Activated CD4-positive, alpha-beta memory T cell treated with anti-CD3 and anti-CD28 coated beads for 36 hours (primary cell): ENCODE measurements around the gene NME9. TPM values are rescaled to one million over a fixed set of nuclear protein-coding genes. Genes with fewer than 3 reads are reported as not detected.
"Not testable (repeated sequence)": the region's sequence is repeated elsewhere in the genome, so short reads cannot be mapped to it uniquely, and the experiment has no call there.

Source experiments
- CTCF ChIA-PET: fragments of 350-600 bp; sonication (Branson Sonifier 250); formaldehyde crosslinking; loops from one replicate; lab custom pipeline; 2021; ENCODE audit warnings: antibody characterized with exemption, inconsistent platforms; lab: Charles Lee
- POLR2A ChIA-PET: fragments of 350-600 bp; sonication (Branson Sonifier 250); formaldehyde crosslinking; loops from one replicate; lab custom pipeline; 2021; ENCODE audit warnings: antibody characterized with exemption; lab: Charles Lee
- DNase-seq: peaks from one replicate; pipeline ENCODE4 v3.0.0-alpha.2; 2020
- H3K27ac Mint-ChIP-seq: one replicate; pipeline ENCODE4 v1.8.0; 2021; ENCODE audit warnings: mixed read lengths
- H3K27me3 Mint-ChIP-seq: one replicate; pipeline ENCODE4 v1.8.0; 2021; ENCODE audit warnings: mixed read lengths
- H3K36me3 Mint-ChIP-seq: one replicate; pipeline ENCODE4 v1.8.0; 2021; ENCODE audit warnings: mixed read lengths
- H3K4me1 Mint-ChIP-seq: one replicate; pipeline ENCODE4 v1.8.0; 2021; ENCODE audit warnings: low read depth, mixed read lengths
- H3K4me3 Mint-ChIP-seq: one replicate; pipeline ENCODE4 v1.8.0; 2021; ENCODE audit warnings: mild to moderate bottlenecking, mixed read lengths
- H3K9me3 Mint-ChIP-seq: one replicate; pipeline ENCODE4 v1.8.0; 2021; ENCODE audit warnings: mixed read lengths
- intact Hi-C: fragments of 100-400 bp; cut with micrococcal nuclease; formaldehyde crosslinking; loops from one replicate; pipeline ENCODE4 v1.15.1; 2023
- total RNA-seq, 2 experiments: library from RNA; stranded (reverse); gene quantifications; one replicate each; pipeline ENCODE4 v1.2.3, GENCODE V29; 2021

Gene NME9
- total RNA-seq: under 1 TPM; 0.58 to 0.90 TPM

GRCh38 chr3:138329127-138329983 lies at the start of gene NME9:
NME9 (minus strand) TSS chr3:138329851; CDS start chr3:138329335, 516 bp downstream.
- Mint-ChIP-seq H3K4me3 (peak within 1 kb of the TSS; percentile 89), H3K27me3 (no peaks in the 10 kb centered on the region), H3K27ac (peak within 1 kb of the TSS; percentile 80), H3K36me3 (no peaks in the 10 kb centered on the region), H3K9me3 (no peaks in the 10 kb centered on the region), H3K4me1 (peaks cover 28% of the 10 kb centered on the region)
- ChIA-PET CTCF (interaction anchor here (0.6 to 1.8 kb wide), 18 partner anchors 8 to 586 kb away, joined by 3 to 11 read pairs (median 4); partner anchors contain the start of genes ARMC8, CEP70 and DBR1), POLR2A (interaction anchor here (1.5 kb wide), 1 partner anchor 33 kb away, joined by 6 read pairs; no protein-coding TSS in a partner anchor)
- DNase-seq: peak; percentile 93
- intact Hi-C loops: loop anchor here (1.0 to 5.0 kb wide), 7 partner anchors 19 to 263 kb away; partner anchors contain the start of genes ARMC8, CEP70 and MRAS

- ChIA-PET CTCF (no interaction called here), POLR2A (no interaction called here)
- H3K36me3 Mint-ChIP-seq: no peaks in the 10 kb centered on the region
- no peaks in the 10 kb centered on the region for H3K27me3 Mint-ChIP-seq
- H3K9me3 Mint-ChIP-seq: no peaks in the 10 kb centered on the region
- H3K27ac Mint-ChIP-seq: no peak overlapping the region
- no peak for DNase-seq
- intact Hi-C loops: no loop called here
- no peaks in the 10 kb centered on the region for H3K4me1 Mint-ChIP-seq
- no peak overlapping the region for H3K4me3 Mint-ChIP-seq
Observed at GRCh38 chr3:138378990-138379389, 49.3 kb upstream of the NME9 start.

- H3K36me3 Mint-ChIP-seq: no peaks in the 10 kb centered on the region
- no peak overlapping the region for H3K4me3 Mint-ChIP-seq
- no peaks in the 10 kb centered on the region for H3K9me3 Mint-ChIP-seq
- POLR2A ChIA-PET: no interaction called here
- CTCF ChIA-PET: no interaction called here
- DNase-seq: no peak
- H3K27me3 Mint-ChIP-seq: no peaks in the 10 kb centered on the region
- no peak overlapping the region for H3K27ac Mint-ChIP-seq
- no peaks in the 10 kb centered on the region for H3K4me1 Mint-ChIP-seq
- intact Hi-C loops: no loop called here
Observed at GRCh38 chr3:138378331-138378730, 48.7 kb upstream of the NME9 start.

- POLR2A ChIA-PET: no interaction called here
- CTCF ChIA-PET: no interaction called here
- no peak for DNase-seq
Observed at GRCh38 chr3:138377804-138378203, 48.2 kb upstream of the NME9 start.

GRCh38 chr3:138377212-138377611 lies 47.6 kb upstream of the NME9 start:
- CTCF ChIA-PET, H3K36me3 Mint-ChIP-seq, DNase-seq, H3K4me3 Mint-ChIP-seq, H3K27me3 Mint-ChIP-seq, intact Hi-C loops, POLR2A ChIA-PET, H3K4me1 Mint-ChIP-seq, H3K27ac Mint-ChIP-seq, H3K9me3 Mint-ChIP-seq: not testable (repeated sequence)

More at GRCh38 chr3:138377804-138378203, 48.2 kb upstream of the NME9 start:
- no peak overlapping the region for H3K4me3 Mint-ChIP-seq
- H3K27ac Mint-ChIP-seq: no peak overlapping the region
- no peaks in the 10 kb centered on the region for H3K27me3 Mint-ChIP-seq
- H3K4me1 Mint-ChIP-seq: no peaks in the 10 kb centered on the region
- no peaks in the 10 kb centered on the region for H3K9me3 Mint-ChIP-seq
- intact Hi-C loops: no loop called here
- H3K36me3 Mint-ChIP-seq: no peaks in the 10 kb centered on the region

- Mint-ChIP-seq H3K4me3 (no peak overlapping the region), H3K36me3 (no peaks in the 10 kb centered on the region), H3K9me3 (no peaks in the 10 kb centered on the region), H3K27me3 (no peaks in the 10 kb centered on the region), H3K27ac (no peak overlapping the region), H3K4me1 (peaks cover 4% of the 10 kb centered on the region)
- no peak for DNase-seq
- intact Hi-C loops: no loop called here
- CTCF ChIA-PET: no interaction called here
- POLR2A ChIA-PET: no interaction called here
Observed at GRCh38 chr3:138376663-138377062, 47.0 kb upstream of the NME9 start.

GRCh38 chr3:138375447-138375846 lies 45.8 kb upstream of the NME9 start:
- H3K27me3 Mint-ChIP-seq: peaks cover 3% of the 10 kb centered on the region
- no peaks in the 10 kb centered on the region for H3K36me3 Mint-ChIP-seq
- ChIA-PET POLR2A (no interaction called here), CTCF (no interaction called here)
- no peak overlapping the region for H3K4me3 Mint-ChIP-seq
- no peaks in the 10 kb centered on the region for H3K9me3 Mint-ChIP-seq
- no peak for DNase-seq
- intact Hi-C loops: no loop called here
- peaks cover 8% of the 10 kb centered on the region for H3K4me1 Mint-ChIP-seq
- H3K27ac Mint-ChIP-seq: no peak overlapping the region

GRCh38 chr3:138374573-138375134 lies 45.0 kb upstream of the NME9 start:
- intact Hi-C loops: no loop called here
- Mint-ChIP-seq H3K4me3 (no peak overlapping the region), H3K4me1 (peaks cover 8% of the 10 kb centered on the region), H3K9me3 (no peaks in the 10 kb centered on the region), H3K27ac (no peak overlapping the region), H3K36me3 (no peaks in the 10 kb centered on the region), H3K27me3 (peaks cover 5% of the 10 kb centered on the region)
- ChIA-PET CTCF (no interaction called here), POLR2A (no interaction called here)
- no peak for DNase-seq

- intact Hi-C loops: no loop called here
- POLR2A ChIA-PET: no interaction called here
- H3K4me1 Mint-ChIP-seq: peaks cover 8% of the 10 kb centered on the region
- H3K4me3 Mint-ChIP-seq: no peak overlapping the region
- no peaks in the 10 kb centered on the region for H3K36me3 Mint-ChIP-seq
- DNase-seq: no peak
- no peaks in the 10 kb centered on the region for H3K9me3 Mint-ChIP-seq
- CTCF ChIA-PET: interaction anchor here (1.9 kb wide), 1 partner anchor 44 kb away, joined by 4 read pairs; no protein-coding TSS in a partner anchor
- H3K27ac Mint-ChIP-seq: no peak overlapping the region
- H3K27me3 Mint-ChIP-seq: peaks cover 7% of the 10 kb centered on the region
Observed at GRCh38 chr3:138373736-138374094, 44.1 kb upstream of the NME9 start.

GRCh38 chr3:138373087-138373735 lies 43.6 kb upstream of the NME9 start:
- intact Hi-C loops: no loop called here
- H3K27ac Mint-ChIP-seq: no peak overlapping the region

GRCh38 chr3:138371070-138371965 lies 41.7 kb upstream of the NME9 start:
- Mint-ChIP-seq H3K4me1 (peaks cover 8% of the 10 kb centered on the region), H3K4me3 (no peak overlapping the region), H3K27me3 (peaks cover 7% of the 10 kb centered on the region), H3K9me3 (no peaks in the 10 kb centered on the region), H3K36me3 (no peaks in the 10 kb centered on the region), H3K27ac (no peak overlapping the region)
- peak; percentile 40 for DNase-seq
- ChIA-PET CTCF (interaction anchor here (1.7 kb wide), 1 partner anchor 47 kb away, joined by 7 read pairs; no protein-coding TSS in a partner anchor), POLR2A (no interaction called here)
- intact Hi-C loops: no loop called here

More at GRCh38 chr3:138373087-138373735, 43.6 kb upstream of the NME9 start:
- ChIA-PET POLR2A (no interaction called here), CTCF (interaction anchor here (1.9 kb wide), 1 partner anchor 44 kb away, joined by 4 read pairs; no protein-coding TSS in a partner anchor)
- Mint-ChIP-seq H3K4me1 (peaks cover 8% of the 10 kb centered on the region), H3K36me3 (no peaks in the 10 kb centered on the region), H3K27me3 (peaks cover 7% of the 10 kb centered on the region), H3K4me3 (no peak overlapping the region), H3K9me3 (no peaks in the 10 kb centered on the region)
- DNase-seq: no peak
